Muscle layer of duodenum (tissue), 2 donors: ENCODE data around the gene LPCAT1.

ENCODE experiments used
- H3K27ac ChIP-seq: one replicate; pipeline ENCODE4 v1.7.0; 2013; ENCODE audit warnings: mild to moderate bottlenecking, low read length
- H3K27me3 ChIP-seq: one replicate; pipeline ENCODE4 v1.7.0; 2013; ENCODE audit warnings: low read depth, mild to moderate bottlenecking, control low read depth, low read length
- H3K36me3 ChIP-seq, 2 donors: one replicate each; pipeline ENCODE4 v1.7.0; 2013; ENCODE audit warnings: low read length in 2 of 2, control low read depth in 1 of 2, mild to moderate bottlenecking in 1 of 2; ENCODE audit not compliant: insufficient read depth in 2 of 2, control insufficient read depth in 1 of 2
- H3K4me1 ChIP-seq, 2 donors: one replicate each; pipeline ENCODE4 v1.7.0; 2013; ENCODE audit warnings: low read length in 2 of 2, mild to moderate bottlenecking in 2 of 2, control low read depth in 1 of 2, moderate library complexity in 1 of 2; ENCODE audit not compliant: insufficient read depth in 2 of 2, control insufficient read depth in 1 of 2
- H3K4me3 ChIP-seq, 2 donors: one replicate each; pipeline ENCODE4 v1.7.0; 2013; ENCODE audit warnings: low read length in 2 of 2, low read depth in 1 of 2, mild to moderate bottlenecking in 1 of 2
- H3K9me3 ChIP-seq, 2 donors: one replicate each; pipeline ENCODE4 v1.7.0; 2013; ENCODE audit warnings: low read length in 2 of 2, control low read depth in 1 of 2, mild to moderate bottlenecking in 1 of 2; ENCODE audit not compliant: control insufficient read depth in 1 of 2
- donor health status: healthy.

The LPCAT1 gene

DNA sequence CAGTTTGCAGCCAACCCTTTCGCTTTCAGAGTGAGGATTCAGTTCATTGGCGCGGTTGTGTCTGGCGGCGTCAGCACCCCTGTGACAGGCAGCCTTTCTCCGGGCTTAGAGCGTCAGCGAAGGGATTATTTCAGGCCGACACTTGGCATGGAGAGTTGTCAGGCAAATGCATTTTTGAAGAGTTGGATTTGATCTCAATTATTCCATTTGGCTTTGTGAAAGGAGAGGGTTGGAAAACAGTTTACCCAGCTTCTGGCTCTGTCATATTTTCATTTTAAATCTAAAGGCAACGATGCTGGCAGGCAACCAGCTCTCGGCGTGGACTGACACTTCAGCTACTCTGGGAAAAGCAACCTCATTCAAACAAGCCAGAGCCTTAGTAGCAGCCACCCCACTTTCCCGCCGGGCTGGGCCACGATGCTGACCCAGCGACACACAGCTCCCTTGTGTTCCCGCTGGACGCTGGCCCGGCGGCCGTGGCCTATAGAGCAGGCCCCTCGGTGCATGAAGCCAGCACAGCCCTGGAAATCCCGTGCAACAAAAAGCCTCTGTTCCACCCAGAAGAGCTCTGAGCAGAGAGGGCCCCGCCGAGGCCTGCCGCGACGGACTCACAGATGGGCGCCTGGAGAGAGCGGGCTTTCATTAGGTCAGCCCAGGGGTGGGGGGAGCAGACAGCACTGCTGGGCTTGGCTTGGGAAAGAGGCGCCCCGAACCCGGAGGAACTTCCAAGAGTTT is 28.9 kb upstream of the LPCAT1 start:
- H3K36me3 ChIP-seq, result no peaks in the 10 kb centered on the region
- no peak overlapping the region for H3K27ac ChIP-seq
- no peaks in the 10 kb centered on the region for H3K27me3 ChIP-seq
- no peak overlapping the region for H3K4me3 ChIP-seq
- H3K4me1 ChIP-seq, result no peaks in the 10 kb centered on the region
- H3K9me3 ChIP-seq, result no peaks in the 10 kb centered on the region

- H3K27me3 ChIP-seq, result no peaks in the 10 kb centered on the region
- no peaks in the 10 kb centered on the region for H3K9me3 ChIP-seq
- no peaks in the 10 kb centered on the region for H3K4me1 ChIP-seq
- H3K36me3 ChIP-seq, result no peaks in the 10 kb centered on the region
- H3K4me3 ChIP-seq, result no peak overlapping the region
- H3K27ac ChIP-seq, result no peak overlapping the region
Observed at GRCh38 chr5:1551426-1552301, 27.9 kb upstream of the LPCAT1 start.

DNA sequence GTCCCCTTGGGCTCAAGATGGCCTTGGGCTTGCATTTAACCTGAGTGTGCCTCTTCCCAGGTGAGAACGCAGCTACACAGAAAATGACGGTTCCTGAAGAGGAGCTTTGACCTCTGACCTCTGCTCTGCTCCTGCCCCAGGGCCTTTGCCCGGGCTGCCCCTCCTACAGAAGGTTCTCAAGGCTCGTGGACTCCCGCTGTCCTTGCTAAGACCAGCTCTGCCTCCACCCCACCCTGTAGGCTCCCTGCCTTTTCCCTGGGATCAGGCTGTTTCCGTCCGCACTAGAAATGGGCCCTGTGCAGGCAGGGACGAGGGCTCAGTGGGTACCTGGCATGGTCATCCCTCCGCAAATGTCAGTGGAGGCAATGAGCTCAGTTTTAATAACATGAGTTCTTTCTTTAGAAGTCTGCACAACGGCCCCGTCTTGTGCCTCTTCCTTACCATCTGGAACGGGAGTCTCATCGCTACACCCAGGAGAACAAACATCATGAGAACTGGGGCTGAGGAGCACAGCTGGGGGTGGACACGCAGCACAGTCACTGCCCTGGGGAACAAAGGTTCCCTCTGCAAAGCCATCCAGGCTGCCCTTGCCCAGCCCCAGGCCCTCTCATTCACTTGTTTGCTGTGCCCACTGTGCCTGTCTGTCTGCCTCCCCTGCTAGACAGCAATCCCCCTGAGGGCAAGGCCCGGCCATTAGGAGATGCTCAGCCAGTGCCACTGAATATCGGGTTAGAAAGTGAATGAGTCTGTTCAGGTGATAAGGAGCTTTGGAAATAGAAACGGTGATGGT is 26.7 kb upstream of the LPCAT1 start:
- Histone ChIP-seq H3K27ac (no peak overlapping the region), H3K4me1 (no peaks in the 10 kb centered on the region), H3K4me3 (no peak overlapping the region), H3K9me3 (no peaks in the 10 kb centered on the region), H3K36me3 (no peaks in the 10 kb centered on the region), H3K27me3 (no peaks in the 10 kb centered on the region)

DNA sequence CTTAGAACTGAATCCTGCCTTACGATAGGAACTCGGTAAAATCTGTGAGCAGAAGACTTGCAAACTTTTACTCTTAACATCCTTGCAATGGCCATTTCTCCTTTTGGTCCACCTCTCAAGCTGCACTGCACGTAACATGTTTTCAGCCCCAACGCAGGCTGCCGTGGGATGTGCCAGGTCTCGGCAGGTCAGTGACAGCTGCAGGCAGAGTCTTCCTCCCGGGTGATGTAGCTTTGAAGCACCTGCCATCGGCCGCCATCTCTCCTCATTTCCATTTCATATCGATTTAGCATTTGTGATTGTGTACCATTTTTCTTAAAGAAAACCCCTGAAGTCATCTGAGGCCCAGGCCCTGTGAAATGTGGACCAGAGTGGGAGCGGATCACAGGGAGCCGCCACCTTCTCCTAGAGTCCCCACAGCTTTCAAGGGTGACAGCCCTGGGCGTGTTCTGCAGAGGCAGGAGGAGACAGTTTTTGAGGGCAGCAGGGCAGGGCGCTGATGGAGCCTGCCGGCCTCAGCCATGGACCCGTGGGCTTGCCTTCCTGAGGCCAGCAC is 25.8 kb upstream of the LPCAT1 start:
- no peaks in the 10 kb centered on the region for H3K9me3 ChIP-seq
- H3K4me1 ChIP-seq, result no peaks in the 10 kb centered on the region
- no peaks in the 10 kb centered on the region for H3K27me3 ChIP-seq
- no peak overlapping the region for H3K4me3 ChIP-seq
- H3K27ac ChIP-seq, result no peak overlapping the region
- no peaks in the 10 kb centered on the region for H3K36me3 ChIP-seq

GRCh38 chr5:1548702-1549474 is 25.1 kb upstream of the LPCAT1 start:
- no peak overlapping the region for H3K27ac ChIP-seq
- H3K27me3 ChIP-seq, result no peaks in the 10 kb centered on the region
- no peaks in the 10 kb centered on the region for H3K9me3 ChIP-seq
- no peak overlapping the region for H3K4me3 ChIP-seq
- no peaks in the 10 kb centered on the region for H3K36me3 ChIP-seq
- H3K4me1 ChIP-seq, result no peaks in the 10 kb centered on the region

DNA sequence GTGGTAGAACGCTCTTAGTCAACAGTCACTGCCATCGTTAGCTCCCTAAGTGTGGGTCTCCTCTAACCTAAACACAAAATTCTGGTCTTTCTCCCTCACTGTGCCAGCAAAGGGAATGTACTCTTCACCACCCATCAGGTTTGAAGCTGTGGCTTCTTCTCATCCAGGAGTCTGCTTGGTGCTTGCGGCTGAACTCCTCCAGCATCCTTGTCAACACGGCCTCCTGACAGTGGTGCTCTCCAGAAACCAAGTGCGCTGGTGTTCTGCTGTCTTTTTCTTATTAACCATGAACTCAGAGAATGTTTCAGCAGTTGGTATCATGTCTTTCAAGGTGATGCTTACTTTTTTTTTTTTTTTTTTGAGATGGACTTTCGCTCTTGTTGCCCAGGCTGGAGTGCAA is 23.9 kb upstream of the LPCAT1 start:
- Histone ChIP-seq H3K27me3 (no peaks in the 10 kb centered on the region), H3K9me3 (no peaks in the 10 kb centered on the region), H3K27ac (no peak overlapping the region), H3K36me3 (no peaks in the 10 kb centered on the region), H3K4me3 (no peak overlapping the region), H3K4me1 (no peaks in the 10 kb centered on the region)

GRCh38 chr5:1547236-1547635 is 23.5 kb upstream of the LPCAT1 start:
- no peaks in the 10 kb centered on the region for H3K36me3 ChIP-seq
- H3K9me3 ChIP-seq, result no peaks in the 10 kb centered on the region
- H3K4me1 ChIP-seq, result no peaks in the 10 kb centered on the region
- no peak overlapping the region for H3K4me3 ChIP-seq
- H3K27me3 ChIP-seq, result no peaks in the 10 kb centered on the region
- no peak overlapping the region for H3K27ac ChIP-seq

- no peaks in the 10 kb centered on the region for H3K4me1 ChIP-seq
- H3K4me3 ChIP-seq, result no peak overlapping the region
- no peak overlapping the region for H3K27ac ChIP-seq
- no peaks in the 10 kb centered on the region for H3K27me3 ChIP-seq
- H3K36me3 ChIP-seq, result no peaks in the 10 kb centered on the region
- H3K9me3 ChIP-seq, result no peaks in the 10 kb centered on the region
Observed at GRCh38 chr5:1546556-1546955, 22.8 kb upstream of the LPCAT1 start.

GRCh38 chr5:1545805-1546355 is 22.1 kb upstream of the LPCAT1 start:
- Histone ChIP-seq H3K27me3 (no peaks in the 10 kb centered on the region), H3K4me1 (no peaks in the 10 kb centered on the region), H3K9me3 (no peaks in the 10 kb centered on the region), H3K27ac (no peak overlapping the region), H3K4me3 (no peak overlapping the region), H3K36me3 (no peaks in the 10 kb centered on the region)

- Histone ChIP-seq H3K27me3 (no peaks in the 10 kb centered on the region), H3K36me3 (no peaks in the 10 kb centered on the region), H3K4me3 (no peak overlapping the region), H3K27ac (no peak overlapping the region), H3K4me1 (no peaks in the 10 kb centered on the region), H3K9me3 (no peaks in the 10 kb centered on the region)
Observed at GRCh38 chr5:1545126-1545804, 21.5 kb upstream of the LPCAT1 start.
